ENCODE measurements around the gene MYO19. TPM values are rescaled to one million over a fixed set of nuclear protein-coding genes. Genes with fewer than 3 reads are reported as not detected.
A peak's percentile ranks its signal among the peaks of the same experiment; 100 is the strongest.
"Not testable (repeated sequence)": the region's sequence is repeated elsewhere in the genome, so short reads cannot be mapped to it uniquely, and the experiment has no call there.

MYO19 gene
- total RNA-seq, 2 donors from 2014 or later, result 8.2 to 12.8 TPM

- no peak for TF ChIP-seq CTCF (IDR thresholded peaks at IDR 0.05)
- H3K27ac ChIP-seq, result no peak overlapping the region
- H3K36me3 ChIP-seq, result no peaks in the 10 kb centered on the region
- no peak for DNase-seq (ENCODE audit: low spot score)
- H3K4me1 ChIP-seq, result no peaks in the 10 kb centered on the region
- no peak overlapping the region for H3K4me3 ChIP-seq
- peaks cover 0 to 5% of the 10 kb centered on the region in 2 donors for H3K27me3 ChIP-seq
- no peaks in the 10 kb centered on the region for H3K9me3 ChIP-seq
Measured at GRCh38 chr17:36459601-36460000, 75.1 kb downstream of the MYO19 start.

GRCh38 chr17:36459045-36459444, 75.6 kb downstream of the MYO19 start:
- H3K36me3 ChIP-seq, result no peaks in the 10 kb centered on the region
- no peak for DNase-seq (ENCODE audit: low spot score)
- H3K4me1 ChIP-seq, result no peaks in the 10 kb centered on the region
- no peak for TF ChIP-seq CTCF (IDR thresholded peaks at IDR 0.05)
- H3K27me3 ChIP-seq, result no peaks in the 10 kb centered on the region
- H3K9me3 ChIP-seq, result no peaks in the 10 kb centered on the region
- H3K4me3 ChIP-seq, result no peak overlapping the region
- H3K27ac ChIP-seq, result no peak overlapping the region

DNA sequence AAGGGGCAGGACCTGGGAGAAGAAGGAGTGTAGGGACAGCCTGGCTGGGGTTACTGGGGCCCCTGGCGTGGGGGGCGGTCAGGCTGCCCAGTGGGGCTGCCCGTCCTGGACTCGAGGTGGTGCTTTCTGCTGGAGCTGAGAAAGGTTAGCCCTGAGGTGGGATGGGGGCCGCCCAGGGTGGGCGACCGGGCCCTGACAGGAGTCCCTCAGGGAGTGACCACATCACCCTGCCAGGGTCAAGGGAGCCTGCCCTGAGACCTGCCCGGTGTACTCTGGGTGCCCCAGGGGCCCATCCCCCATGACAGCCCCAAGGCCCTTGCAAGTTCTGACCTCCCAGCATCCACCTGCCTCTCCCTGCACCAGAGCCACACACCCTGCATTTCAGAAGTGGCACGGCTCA, 77.0 kb downstream of the MYO19 start:
- H3K36me3 ChIP-seq, H3K4me1 ChIP-seq, H3K27ac ChIP-seq, H3K27me3 ChIP-seq, H3K9me3 ChIP-seq, H3K4me3 ChIP-seq: not testable (repeated sequence)
- DNase-seq (ENCODE audit: low spot score), result peak; percentile 52

DNA sequence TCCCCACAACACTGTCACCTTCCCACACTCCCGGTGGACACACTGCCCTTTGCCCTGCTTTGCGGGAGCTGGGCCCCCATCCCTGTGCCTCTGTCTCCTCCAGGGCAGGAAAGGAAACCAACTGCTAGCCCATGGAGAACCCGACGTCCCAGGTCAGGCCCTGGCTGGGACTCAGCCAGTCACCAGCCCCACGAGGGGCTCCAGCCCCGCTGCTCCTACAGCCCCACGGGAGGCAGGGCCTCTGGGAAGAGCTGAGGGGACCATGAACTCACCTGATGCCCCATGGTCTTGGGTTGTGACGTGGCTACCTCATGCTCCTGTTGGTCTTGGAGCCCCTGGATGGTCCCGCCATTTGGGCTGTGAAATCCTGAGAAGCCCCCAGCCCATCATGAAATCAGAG, 81.8 kb downstream of the MYO19 start:
- H3K27me3 ChIP-seq; H3K27ac ChIP-seq; DNase-seq (ENCODE audit: low spot score); H3K4me1 ChIP-seq; H3K9me3 ChIP-seq; H3K4me3 ChIP-seq; H3K36me3 ChIP-seq: not testable (repeated sequence)

- H3K9me3 ChIP-seq; H3K36me3 ChIP-seq; H3K4me3 ChIP-seq; H3K27me3 ChIP-seq; H3K4me1 ChIP-seq; H3K27ac ChIP-seq; DNase-seq (ENCODE audit: low spot score): not testable (repeated sequence)
Measured at GRCh38 chr17:36449997-36450396, 84.7 kb downstream of the MYO19 start.

Other genes starting within 250 kb of the MYO19 start
- not detected for gene TBC1D3G, start 211.0 kb downstream of the MYO19 start, total RNA-seq
- not detected for gene TBC1D3H, start 146.4 kb downstream of the MYO19 start, total RNA-seq
- gene ZNHIT3, start 48.2 kb downstream of the MYO19 start, total RNA-seq, result 10 to 100 TPM; 16.4 to 17.6 TPM
- gene PIGW, start 119 bp upstream of the MYO19 start, total RNA-seq, result 1 to 10 TPM; 2.8 to 3.9 TPM
- 10 to 100 TPM; 26.7 to 30.1 TPM for gene GGNBP2, start 10.1 kb upstream of the MYO19 start, total RNA-seq
- gene DHRS11, start 57.0 kb upstream of the MYO19 start, total RNA-seq, result 10 to 100 TPM; 10.5 to 17.3 TPM
- 1 to 10 TPM; 3.7 to 6.3 TPM for gene MRM1, start 66.7 kb upstream of the MYO19 start, total RNA-seq

Data from right atrium auricular region (tissue), 2 donors.